ENCODE data around the gene SLC16A3.

SLC16A3 gene

DNA sequence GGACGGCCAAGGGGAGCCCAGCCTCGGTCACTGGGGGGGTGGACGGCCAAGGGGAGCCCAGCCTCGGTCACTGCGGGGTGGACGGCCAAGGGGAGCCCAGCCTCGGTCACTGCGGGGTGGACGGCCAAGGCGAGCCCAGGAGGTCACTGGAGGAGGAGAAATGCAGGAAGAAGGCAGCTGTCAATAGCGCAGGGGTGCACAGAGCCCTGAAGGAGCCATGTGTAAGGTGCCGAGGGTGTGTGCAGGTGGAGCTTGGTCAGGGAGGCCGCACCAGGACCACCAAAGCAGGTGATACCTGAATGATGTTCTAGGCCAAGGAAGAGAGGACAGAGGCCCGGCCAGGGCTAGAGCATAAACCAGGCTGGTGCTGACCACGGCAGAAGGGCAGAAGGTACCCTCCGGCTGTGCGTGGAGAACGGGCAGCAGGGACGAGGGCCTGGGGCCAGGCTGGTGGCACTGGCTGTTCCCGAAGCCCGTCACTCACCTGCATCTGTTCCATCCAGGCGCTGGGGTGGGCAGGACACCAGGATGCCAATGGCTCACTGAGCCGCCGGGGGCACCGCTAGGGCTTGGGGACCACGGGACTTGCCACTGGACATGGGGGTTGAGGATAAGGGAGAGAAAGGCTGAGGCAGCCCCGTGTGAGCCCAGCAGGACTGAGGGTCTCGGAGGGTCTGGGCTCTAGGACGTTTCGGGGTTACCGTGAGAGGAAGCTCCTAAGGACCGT lies 10.3 kb upstream of the SLC16A3 start:
- TF ChIP-seq, protein P1, sequence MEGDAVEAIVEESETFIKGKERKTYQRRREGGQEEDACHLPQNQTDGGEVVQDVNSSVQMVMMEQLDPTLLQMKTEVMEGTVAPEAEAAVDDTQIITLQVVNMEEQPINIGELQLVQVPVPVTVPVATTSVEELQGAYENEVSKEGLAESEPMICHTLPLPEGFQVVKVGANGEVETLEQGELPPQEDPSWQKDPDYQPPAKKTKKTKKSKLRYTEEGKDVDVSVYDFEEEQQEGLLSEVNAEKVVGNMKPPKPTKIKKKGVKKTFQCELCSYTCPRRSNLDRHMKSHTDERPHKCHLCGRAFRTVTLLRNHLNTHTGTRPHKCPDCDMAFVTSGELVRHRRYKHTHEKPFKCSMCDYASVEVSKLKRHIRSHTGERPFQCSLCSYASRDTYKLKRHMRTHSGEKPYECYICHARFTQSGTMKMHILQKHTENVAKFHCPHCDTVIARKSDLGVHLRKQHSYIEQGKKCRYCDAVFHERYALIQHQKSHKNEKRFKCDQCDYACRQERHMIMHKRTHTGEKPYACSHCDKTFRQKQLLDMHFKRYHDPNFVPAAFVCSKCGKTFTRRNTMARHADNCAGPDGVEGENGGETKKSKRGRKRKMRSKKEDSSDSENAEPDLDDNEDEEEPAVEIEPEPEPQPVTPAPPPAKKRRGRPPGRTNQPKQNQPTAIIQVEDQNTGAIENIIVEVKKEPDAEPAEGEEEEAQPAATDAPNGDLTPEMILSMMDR (IDR thresholded peaks at IDR 0.05; ENCODE audit: insufficient read depth, low read length): no peak
- TF ChIP-seq SPI1 (IDR thresholded peaks at IDR 0.05; ENCODE audit: borderline replicate concordance, low read depth) (no peak), POLR2AphosphoS5 (IDR thresholded peaks at IDR 0.05; ENCODE audit: low read depth) (no peak)
- no peak overlapping the region for H3K4me3 ChIP-seq (replicated peaks; ENCODE audit: insufficient read depth, low read length)
- no peaks in the 10 kb centered on the region for H3K27me3 ChIP-seq (ENCODE audit: insufficient read depth, poor library complexity, severe bottlenecking)
- DNase-seq (ENCODE audit: low read depth in 1 of 2, low spot score in 1 of 2): no peak
- peak overlapping the region; percentile 44 for H3K27ac ChIP-seq (replicated peaks)

DNA sequence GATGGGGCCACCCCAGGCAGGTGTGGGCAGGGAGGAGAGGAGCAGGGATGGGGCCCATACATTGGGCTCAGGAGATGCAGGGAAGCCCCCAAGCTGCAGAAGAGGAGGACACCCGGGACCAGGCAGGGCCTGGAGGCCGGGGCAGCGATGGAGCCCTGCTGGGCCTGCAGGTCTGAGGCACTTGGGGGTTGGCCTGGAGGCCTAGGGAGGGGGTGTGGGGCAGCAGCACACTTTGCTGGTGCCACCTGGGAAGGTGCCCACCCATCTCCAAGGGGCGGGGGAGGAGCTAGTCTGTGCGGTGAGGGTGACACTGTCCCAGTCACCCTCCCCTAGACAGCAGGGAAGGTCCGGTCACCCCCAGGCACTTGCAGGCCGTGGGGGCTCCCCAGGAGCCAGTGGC lies 9.8 kb upstream of the SLC16A3 start:
- TF ChIP-seq, protein P2, sequence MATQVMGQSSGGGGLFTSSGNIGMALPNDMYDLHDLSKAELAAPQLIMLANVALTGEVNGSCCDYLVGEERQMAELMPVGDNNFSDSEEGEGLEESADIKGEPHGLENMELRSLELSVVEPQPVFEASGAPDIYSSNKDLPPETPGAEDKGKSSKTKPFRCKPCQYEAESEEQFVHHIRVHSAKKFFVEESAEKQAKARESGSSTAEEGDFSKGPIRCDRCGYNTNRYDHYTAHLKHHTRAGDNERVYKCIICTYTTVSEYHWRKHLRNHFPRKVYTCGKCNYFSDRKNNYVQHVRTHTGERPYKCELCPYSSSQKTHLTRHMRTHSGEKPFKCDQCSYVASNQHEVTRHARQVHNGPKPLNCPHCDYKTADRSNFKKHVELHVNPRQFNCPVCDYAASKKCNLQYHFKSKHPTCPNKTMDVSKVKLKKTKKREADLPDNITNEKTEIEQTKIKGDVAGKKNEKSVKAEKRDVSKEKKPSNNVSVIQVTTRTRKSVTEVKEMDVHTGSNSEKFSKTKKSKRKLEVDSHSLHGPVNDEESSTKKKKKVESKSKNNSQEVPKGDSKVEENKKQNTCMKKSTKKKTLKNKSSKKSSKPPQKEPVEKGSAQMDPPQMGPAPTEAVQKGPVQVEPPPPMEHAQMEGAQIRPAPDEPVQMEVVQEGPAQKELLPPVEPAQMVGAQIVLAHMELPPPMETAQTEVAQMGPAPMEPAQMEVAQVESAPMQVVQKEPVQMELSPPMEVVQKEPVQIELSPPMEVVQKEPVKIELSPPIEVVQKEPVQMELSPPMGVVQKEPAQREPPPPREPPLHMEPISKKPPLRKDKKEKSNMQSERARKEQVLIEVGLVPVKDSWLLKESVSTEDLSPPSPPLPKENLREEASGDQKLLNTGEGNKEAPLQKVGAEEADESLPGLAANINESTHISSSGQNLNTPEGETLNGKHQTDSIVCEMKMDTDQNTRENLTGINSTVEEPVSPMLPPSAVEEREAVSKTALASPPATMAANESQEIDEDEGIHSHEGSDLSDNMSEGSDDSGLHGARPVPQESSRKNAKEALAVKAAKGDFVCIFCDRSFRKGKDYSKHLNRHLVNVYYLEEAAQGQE (IDR thresholded peaks at IDR 0.05; ENCODE audit: insufficient replicate concordance, low read depth): no peak
- TF ChIP-seq GABPA (IDR thresholded peaks at IDR 0.05; ENCODE audit: low read depth) (no peak), POLR2AphosphoS5 (IDR thresholded peaks at IDR 0.05; ENCODE audit: low read depth) (no peak), SPI1 (IDR thresholded peaks at IDR 0.05; ENCODE audit: borderline replicate concordance, low read depth) (no peak)
- TF ChIP-seq, protein P1 (IDR thresholded peaks at IDR 0.05; ENCODE audit: insufficient read depth, low read length): no peak
- H3K27ac ChIP-seq (replicated peaks): no peak overlapping the region; the same call in 1 of the 2 replicates

DNA sequence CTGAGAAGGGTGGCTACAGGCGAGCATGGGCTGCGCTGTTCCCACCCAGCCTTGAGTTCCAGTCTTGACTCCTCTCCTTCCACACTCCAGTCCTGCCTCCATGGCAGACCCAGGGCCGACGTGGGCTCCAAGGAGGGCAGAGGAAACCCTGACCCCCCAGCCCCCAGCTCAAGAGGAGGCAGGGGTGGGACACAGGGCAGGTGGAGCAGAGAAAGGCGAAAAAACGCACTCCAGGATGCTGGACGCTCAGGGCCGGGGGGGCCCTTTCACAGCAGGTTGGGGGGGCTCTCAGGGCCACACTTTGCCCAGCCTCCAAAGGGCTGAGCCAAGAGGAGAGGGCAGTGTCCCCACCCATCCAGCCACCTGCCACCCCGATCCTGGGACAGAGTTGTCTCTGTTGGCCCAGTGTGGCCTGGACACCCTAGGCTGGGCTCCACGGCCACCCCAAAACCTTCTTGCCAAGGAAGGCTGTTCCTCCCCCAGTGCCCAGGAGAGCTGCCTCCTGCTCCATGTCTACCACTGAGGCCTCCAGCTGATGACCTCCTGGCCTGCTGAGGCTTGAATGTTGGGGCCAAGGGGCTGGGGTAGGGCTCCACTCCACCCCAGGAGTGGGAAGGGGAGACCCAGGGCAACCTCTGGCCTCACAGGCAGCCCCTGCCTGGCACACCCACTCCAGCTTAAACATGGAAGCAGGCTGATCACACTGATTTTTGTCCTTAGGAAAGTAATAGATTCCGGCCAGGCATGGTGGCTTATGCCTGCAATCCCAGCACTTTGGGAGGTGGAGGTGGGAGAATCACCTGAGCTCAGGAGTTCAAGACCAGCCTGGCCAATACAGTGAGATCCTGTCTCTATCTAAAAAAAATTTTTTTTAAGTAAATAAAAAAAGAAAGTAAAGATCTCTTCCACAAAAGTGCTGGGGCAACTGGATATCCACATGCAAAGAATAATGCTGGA lies 8.8 kb upstream of the SLC16A3 start:
- Histone ChIP-seq H3K4me3 (replicated peaks; ENCODE audit: insufficient read depth, low read length) (no peak overlapping the region), H3K27ac (replicated peaks) (no peak overlapping the region), H3K27me3 (ENCODE audit: insufficient read depth, poor library complexity, severe bottlenecking) (no peaks in the 10 kb centered on the region)
- TF ChIP-seq POLR2AphosphoS5 (IDR thresholded peaks at IDR 0.05; ENCODE audit: low read depth) (no peak), GABPA (IDR thresholded peaks at IDR 0.05; ENCODE audit: low read depth) (no peak), SPI1 (IDR thresholded peaks at IDR 0.05; ENCODE audit: borderline replicate concordance, low read depth) (no peak)
- TF ChIP-seq, protein P1 (IDR thresholded peaks at IDR 0.05; ENCODE audit: insufficient read depth, low read length): no peak
- TF ChIP-seq, protein P2 (IDR thresholded peaks at IDR 0.05; ENCODE audit: insufficient replicate concordance, low read depth): no peak
- no peak for DNase-seq (ENCODE audit: low read depth in 1 of 2, low spot score in 1 of 2)

More for the DNA sequence above, 9.8 kb upstream of the SLC16A3 start:
- no peak for DNase-seq (ENCODE audit: low read depth in 1 of 2, low spot score in 1 of 2)
- H3K4me3 ChIP-seq (replicated peaks; ENCODE audit: insufficient read depth, low read length): no peak overlapping the region
- no peaks in the 10 kb centered on the region for H3K27me3 ChIP-seq (ENCODE audit: insufficient read depth, poor library complexity, severe bottlenecking)

All from HL-60 (cell line).